GM12892 (cell line): Measurements from ENCODE around the gene IL1RN.

Experiments used
- POLR2A ChIP-seq: IDR thresholded peaks from 2 replicates; pipeline ENCODE4 v1.6.1; 2011; ENCODE audit warnings: low read depth, low read length, control low read depth
- POLR2AphosphoS5 ChIP-seq: IDR thresholded peaks from 2 replicates; pipeline ENCODE4 v1.6.1; 2011; ENCODE audit warnings: low read depth, low read length, control low read depth

- TF ChIP-seq POLR2A = no peak
- TF ChIP-seq POLR2AphosphoS5 = no peak
These were observed 38.8 kb downstream of the IL1RN start for GRCh38 chr2:113166187-113166645.
